ENCODE results near the gene C10orf120. TPM values are rescaled to one million over a fixed set of nuclear protein-coding genes. Genes with fewer than 3 reads are reported as not detected.

Gene C10orf120
- total RNA-seq, 1 experiment from 2014 or later = not detected

- no peak for TF ChIP-seq CTCF (conservative IDR thresholded peaks at IDR 0.05; ENCODE audit: low read depth, low read length)
- no peak for TF ChIP-seq EZH2 (IDR thresholded peaks at IDR 0.05; ENCODE audit: borderline replicate concordance, low read depth, low read length, poor library complexity, severe bottlenecking)
- CTCF ChIA-PET = no interaction called here
- BruUV-seq (replicated peaks) = no TSS peak
- Histone ChIP-seq H3K27me3 (replicated peaks; ENCODE audit: insufficient read depth, low read depth, low read length, poor library complexity) (peaks cover 45% of the 10 kb centered on the region), H3K9me3 (ENCODE audit: low read depth, low read length, poor library complexity, severe bottlenecking) (no peaks in the 10 kb centered on the region), H3K36me3 (ENCODE audit: insufficient read depth, low read length, poor library complexity, severe bottlenecking) (no peaks in the 10 kb centered on the region), H3K4me1 (ENCODE audit: insufficient read depth, low read length, poor library complexity, severe bottlenecking) (no peaks in the 10 kb centered on the region), H3K27ac (ENCODE audit: low read depth, low read length, poor library complexity, severe bottlenecking) (no peak overlapping the region), H3K4me3 (ENCODE audit: low read depth, low read length, poor library complexity, severe bottlenecking) (no peak overlapping the region)
- DNase-seq (ENCODE audit: low spot score) = no peak
- POLR2A ChIA-PET (ENCODE audit: low non-redundant PET) = no interaction called here
- intact Hi-C loops (cut with micrococcal nuclease; ENCODE audit: unreplicated experiment) = no loop called here
Observed at GRCh38 chr10:122673731-122674130, 25.9 kb downstream of the C10orf120 start.

- intact Hi-C loops (cut with micrococcal nuclease; ENCODE audit: unreplicated experiment) = no loop called here
- no peak for TF ChIP-seq CTCF (conservative IDR thresholded peaks at IDR 0.05; ENCODE audit: low read depth, low read length)
- no peak for TF ChIP-seq EZH2 (IDR thresholded peaks at IDR 0.05; ENCODE audit: borderline replicate concordance, low read depth, low read length, poor library complexity, severe bottlenecking)
- Histone ChIP-seq H3K4me3 (ENCODE audit: low read depth, low read length, poor library complexity, severe bottlenecking) (no peak overlapping the region), H3K27ac (ENCODE audit: low read depth, low read length, poor library complexity, severe bottlenecking) (no peak overlapping the region), H3K27me3 (replicated peaks; ENCODE audit: insufficient read depth, low read depth, low read length, poor library complexity) (peaks cover 48% of the 10 kb centered on the region), H3K4me1 (ENCODE audit: insufficient read depth, low read length, poor library complexity, severe bottlenecking) (no peaks in the 10 kb centered on the region), H3K9me3 (ENCODE audit: low read depth, low read length, poor library complexity, severe bottlenecking) (no peaks in the 10 kb centered on the region), H3K36me3 (ENCODE audit: insufficient read depth, low read length, poor library complexity, severe bottlenecking) (no peaks in the 10 kb centered on the region)
- ChIA-PET CTCF (no interaction called here), POLR2A (ENCODE audit: low non-redundant PET) (no interaction called here)
- no TSS peak for BruUV-seq (replicated peaks)
- DNase-seq (ENCODE audit: low spot score) = no peak
Observed at GRCh38 chr10:122673269-122673668, 26.4 kb downstream of the C10orf120 start.

- CTCF ChIA-PET = no interaction called here
- Histone ChIP-seq H3K9me3 (ENCODE audit: low read depth, low read length, poor library complexity, severe bottlenecking) (no peaks in the 10 kb centered on the region), H3K36me3 (ENCODE audit: insufficient read depth, low read length, poor library complexity, severe bottlenecking) (no peaks in the 10 kb centered on the region), H3K27ac (ENCODE audit: low read depth, low read length, poor library complexity, severe bottlenecking) (no peak overlapping the region), H3K4me3 (ENCODE audit: low read depth, low read length, poor library complexity, severe bottlenecking) (no peak overlapping the region), H3K27me3 (replicated peaks; ENCODE audit: insufficient read depth, low read depth, low read length, poor library complexity) (peaks cover 51% of the 10 kb centered on the region), H3K4me1 (ENCODE audit: insufficient read depth, low read length, poor library complexity, severe bottlenecking) (no peaks in the 10 kb centered on the region)
- POLR2A ChIA-PET (ENCODE audit: low non-redundant PET) = no interaction called here
- no peak for DNase-seq (ENCODE audit: low spot score)
- TF ChIP-seq CTCF (conservative IDR thresholded peaks at IDR 0.05; ENCODE audit: low read depth, low read length) (no peak), EZH2 (IDR thresholded peaks at IDR 0.05; ENCODE audit: borderline replicate concordance, low read depth, low read length, poor library complexity, severe bottlenecking) (no peak)
- intact Hi-C loops (cut with micrococcal nuclease; ENCODE audit: unreplicated experiment) = no loop called here
- no TSS peak for BruUV-seq (replicated peaks)
Observed at GRCh38 chr10:122672655-122673054, 27.0 kb downstream of the C10orf120 start.
